OCI-LY3 (cell line): Measurements from ENCODE around the gene AK4.

Experiments used
- EZH2phosphoT487 ChIP-seq: fragments of 200-600 bp; shearing (Covaris generic); IDR thresholded peaks from 2 replicates; pipeline ENCODE4 v1.6.1; 2018; ENCODE audit warnings: antibody characterized with exemption, mixed run types, low read depth
- TF ChIP-seq, protein P1 (sequence below): fragments of 200-600, 300-600 bp; sonication (generic); IDR thresholded peaks from 2 replicates; pipeline ENCODE4 v1.5.1; 2014; ENCODE audit warnings: antibody characterized with exemption, low read length, low read depth

DNA sequence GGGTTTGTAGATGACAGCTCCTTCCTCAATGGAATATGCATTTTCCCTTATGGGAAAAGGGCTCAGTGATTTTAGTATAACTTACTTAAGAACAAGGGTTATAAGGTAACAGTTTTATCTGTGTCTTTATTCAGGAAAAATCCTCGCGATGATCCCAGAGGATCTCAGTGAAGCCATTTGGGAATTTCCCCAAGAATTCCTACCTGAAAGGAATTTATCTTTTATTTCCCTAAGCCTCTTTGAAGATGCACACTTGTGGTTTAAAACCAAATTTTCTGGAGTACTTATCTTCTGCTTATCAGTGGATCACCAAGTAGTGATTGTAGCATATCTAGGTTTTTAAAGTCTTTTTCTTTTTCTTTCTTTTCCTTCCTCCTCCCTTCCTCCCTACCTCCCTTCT lies 58.8 kb downstream of the AK4 start:
- TF ChIP-seq, protein P1, sequence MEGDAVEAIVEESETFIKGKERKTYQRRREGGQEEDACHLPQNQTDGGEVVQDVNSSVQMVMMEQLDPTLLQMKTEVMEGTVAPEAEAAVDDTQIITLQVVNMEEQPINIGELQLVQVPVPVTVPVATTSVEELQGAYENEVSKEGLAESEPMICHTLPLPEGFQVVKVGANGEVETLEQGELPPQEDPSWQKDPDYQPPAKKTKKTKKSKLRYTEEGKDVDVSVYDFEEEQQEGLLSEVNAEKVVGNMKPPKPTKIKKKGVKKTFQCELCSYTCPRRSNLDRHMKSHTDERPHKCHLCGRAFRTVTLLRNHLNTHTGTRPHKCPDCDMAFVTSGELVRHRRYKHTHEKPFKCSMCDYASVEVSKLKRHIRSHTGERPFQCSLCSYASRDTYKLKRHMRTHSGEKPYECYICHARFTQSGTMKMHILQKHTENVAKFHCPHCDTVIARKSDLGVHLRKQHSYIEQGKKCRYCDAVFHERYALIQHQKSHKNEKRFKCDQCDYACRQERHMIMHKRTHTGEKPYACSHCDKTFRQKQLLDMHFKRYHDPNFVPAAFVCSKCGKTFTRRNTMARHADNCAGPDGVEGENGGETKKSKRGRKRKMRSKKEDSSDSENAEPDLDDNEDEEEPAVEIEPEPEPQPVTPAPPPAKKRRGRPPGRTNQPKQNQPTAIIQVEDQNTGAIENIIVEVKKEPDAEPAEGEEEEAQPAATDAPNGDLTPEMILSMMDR = no peak
- no peak for TF ChIP-seq EZH2phosphoT487
